HepG2 (cell line): ENCODE measurements around the gene DHCR7. TPM values are rescaled to one million over a fixed set of nuclear protein-coding genes. Genes with fewer than 3 reads are reported as not detected.

Source experiments
- ATAC-seq: fragments of 200-7000 bp; cut with Tn5 transposase; 3 replicates; pipeline ENCODE4 v1.9.1; 2020; ENCODE audit warnings: mild to moderate bottlenecking, moderate library complexity
- BruUV-seq: library from RNA; stranded (reverse); fragments of 400-500 nt; replicated peaks from 2 replicates; lab custom pipeline; 2021; lab: Mats Ljungman, UMichigan
- CTCF ChIA-PET: fragments of 300-600 bp; formaldehyde crosslinking; extraction: SDS; loops from one replicate; lab custom pipeline; 2021; ENCODE audit warnings: low total read pairs, inconsistent platforms, low intra/inter-chr PET ratio; lab: Yijun Ruan, JAX
- POLR2A ChIA-PET: fragments of 350-600 bp; sonication (Branson Sonifier 250); formaldehyde crosslinking; loops from one replicate; lab custom pipeline; 2020; ENCODE audit warnings: antibody characterized with exemption, inconsistent platforms; lab: Yijun Ruan, JAX
- DNase-seq: peaks from one replicate; pipeline ENCODE4 v3.0.0-alpha.2; 2015; ENCODE audit warnings: low spot score
- FAIRE-seq: peaks from 3 replicates; lab custom pipeline; 2011; peaks lifted over from hg19 to GRCh38; lab: Jason Lieb, UNC
- H2AFZ ChIP-seq: one replicate; pipeline ENCODE4 v1.6.1; 2011; ENCODE audit warnings: low read length, inconsistent platforms
- H3K27ac ChIP-seq: fragments of 300-600 bp; 3 replicates; pipeline ENCODE4 v1.8.0; 2011; ENCODE audit warnings: mixed run types, mild to moderate bottlenecking, mixed read lengths, low read length, inconsistent platforms; ENCODE audit not compliant: insufficient read depth; ENCODE audit errors: extremely low read length
- H3K27me3 ChIP-seq, 2 experiments: fragments of 200-600 bp in 1 of 2; 2 replicates in 1 of 2; 3 replicates in 1 of 2; pipeline versions ENCODE4 v1.6.0 to v1.8.0; 2011; ENCODE audit warnings: low read length in 2 of 2, mild to moderate bottlenecking in 2 of 2, moderate library complexity in 2 of 2, inconsistent platforms in 1 of 2; ENCODE audit not compliant: insufficient read depth in 2 of 2, control insufficient read depth in 1 of 2
- H3K36me3 ChIP-seq, 2 experiments: fragments of 200-600 bp in 1 of 2; replicated peaks in 1 of 2; 2 replicates in 1 of 2; 3 replicates in 1 of 2; pipeline versions ENCODE4 v1.5.1 to v1.8.0; 2011; ENCODE audit warnings: low read length in 2 of 2, inconsistent platforms in 1 of 2; ENCODE audit not compliant: insufficient read depth in 2 of 2, control insufficient read depth in 1 of 2
- H3K4me1 ChIP-seq: 2 replicates; pipeline ENCODE4 v1.5.1; 2012; ENCODE audit warnings: low read length, inconsistent platforms; ENCODE audit not compliant: insufficient read depth
- H3K4me2 ChIP-seq: 2 replicates; pipeline ENCODE4 v1.6.0; 2011; ENCODE audit warnings: low read depth, low read length, inconsistent platforms
- H3K4me3 ChIP-seq, 3 experiments: fragments of 200-600 bp in 1 of 3; sonication (generic), shearing (Covaris generic) in 1 of 3; replicated peaks in 1 of 3; 2 replicates each; pipeline ENCODE4 v1.5.1; 2011 to 2016; ENCODE audit warnings: low read length in 3 of 3, inconsistent platforms in 2 of 3, low read depth in 2 of 3, mild to moderate bottlenecking in 2 of 3, control low read depth in 1 of 3, mixed read lengths in 1 of 3; ENCODE audit not compliant: insufficient read depth in 1 of 3
- H3K79me2 ChIP-seq: one replicate; pipeline ENCODE4 v1.6.1; 2011; ENCODE audit warnings: low read length, inconsistent platforms; ENCODE audit not compliant: insufficient read depth
- H3K9ac ChIP-seq: 2 replicates; pipeline ENCODE4 v1.6.0; 2011; ENCODE audit warnings: mild to moderate bottlenecking, low read depth, low read length, inconsistent platforms; ENCODE audit not compliant: insufficient read depth
- H3K9me3 ChIP-seq: 2 replicates; pipeline ENCODE4 v1.5.1; 2012; ENCODE audit warnings: mild to moderate bottlenecking, low read length
- H4K20me1 ChIP-seq: 2 replicates; pipeline ENCODE4 v1.6.0; 2011; ENCODE audit warnings: inconsistent platforms, mild to moderate bottlenecking, low read length, moderate library complexity; ENCODE audit not compliant: insufficient read depth
- HDAC2 ChIP-seq: sonication (generic); formaldehyde crosslinking; IDR thresholded peaks from 2 replicates; pipeline ENCODE4 v1.4.0; 2020; ENCODE audit warnings: missing genetic modification reagents
- IRF2 ChIP-seq: IDR thresholded peaks from 2 replicates; pipeline ENCODE4 v1.6.1; 2018; ENCODE audit warnings: missing genetic modification reagents, missing compliant biosample characterization
- KLF9 ChIP-seq: IDR thresholded peaks from 2 replicates; pipeline ENCODE4 v1.6.1; 2016; ENCODE audit warnings: low read depth
- LRRFIP1 ChIP-seq: sonication (generic); formaldehyde crosslinking; conservative IDR thresholded peaks from 2 replicates; pipeline ENCODE4 v1.4.0; 2020; ENCODE audit warnings: missing genetic modification reagents
- ONECUT2 ChIP-seq: sonication (generic); formaldehyde crosslinking; IDR thresholded peaks from 2 replicates; pipeline ENCODE4 v1.4.0; 2020; ENCODE audit warnings: missing genetic modification reagents
- PITX1 ChIP-seq: sonication (generic); formaldehyde crosslinking; IDR thresholded peaks from 2 replicates; pipeline ENCODE4 v1.5.1; 2020; ENCODE audit warnings: mild to moderate bottlenecking, missing genetic modification reagents
- SRY ChIP-seq: sonication (generic); formaldehyde crosslinking; IDR thresholded peaks from 2 replicates; pipeline ENCODE4 v1.8.0; 2022; ENCODE audit warnings: mild to moderate bottlenecking, missing genetic modification reagents
- TOPORS ChIP-seq: sonication (generic); formaldehyde crosslinking; IDR thresholded peaks from 2 replicates; pipeline ENCODE4 v1.8.0; 2023; ENCODE audit warnings: mild to moderate bottlenecking, missing genetic modification reagents
- ZMAT3 ChIP-seq: sonication (generic); formaldehyde crosslinking; conservative IDR thresholded peaks from 2 replicates; pipeline ENCODE4 v1.7.0; 2021; ENCODE audit warnings: missing genetic modification reagents
- ZNF225 ChIP-seq: sonication (generic); formaldehyde crosslinking; IDR thresholded peaks from 2 replicates; pipeline ENCODE4 v1.4.0; 2020; ENCODE audit warnings: mild to moderate bottlenecking, missing genetic modification reagents
- ZNF235 ChIP-seq: sonication (generic); formaldehyde crosslinking; IDR thresholded peaks from 2 replicates; pipeline ENCODE4 v1.8.1; 2023; ENCODE audit warnings: mild to moderate bottlenecking, missing genetic modification reagents, borderline replicate concordance
- ZNF607 ChIP-seq: sonication (generic); formaldehyde crosslinking; IDR thresholded peaks from 2 replicates; pipeline ENCODE4 v1.5.1; 2020; ENCODE audit warnings: missing genetic modification reagents, mild to moderate bottlenecking, borderline replicate concordance
- ZNF773 ChIP-seq: sonication (generic); formaldehyde crosslinking; IDR thresholded peaks from 2 replicates; pipeline ENCODE4 v1.4.0; 2020; ENCODE audit warnings: missing genetic modification reagents, borderline replicate concordance
- ZSCAN30 ChIP-seq: sonication (generic); formaldehyde crosslinking; IDR thresholded peaks from 2 replicates; pipeline ENCODE4 v1.5.0; 2020; ENCODE audit warnings: mild to moderate bottlenecking, missing genetic modification reagents
- whole genome bisulfite sequencing: methylation state at CpG from one replicate; pipeline ENCODE4 v1.1.6; 2017; ENCODE audit warnings: low lambda C conversion rate; 5-methylcytosine and 5-hydroxymethylcytosine counted together
- in situ Hi-C: cut with HindIII; loops from 2 replicates; pipeline ENCODE4 v1.10.0; 2017; ENCODE audit warnings: low pct_unique_long_range_greater_than_20kb; ENCODE audit not compliant: extremely low pct_ligation_motif_present
- intact Hi-C: fragments of 100-400 bp; cut with micrococcal nuclease; formaldehyde crosslinking; loops from one replicate; pipeline ENCODE4 v1.10.0; 2022; ENCODE audit not compliant: unreplicated experiment
- polyA plus RNA-seq, 8 experiments: library from polyadenylated mRNA; depleted of rRNA in 3 of 8; stranded (reverse) in 7 of 8; unstranded in 1 of 8; fragments of >200 nt; fragmentation: Illumina TruSeq in 4 of 8; extraction: Trizol in 4 of 8; gene quantifications; 2 replicates each; pipeline versions ENCODE4 v1.2.1 to v1.2.3, GENCODE V29; 2011 to 2016; ENCODE audit warnings: low read depth in 4 of 8, missing spikeins in 1 of 8, mixed read lengths in 1 of 8; ENCODE audit not compliant: insufficient read depth in 1 of 8
- total RNA-seq, 5 experiments: library from RNA; depleted of rRNA; stranded (reverse); fragments of >200 nt; fragmentation: Illumina TruSeq; extraction: Trizol; gene quantifications; 2 replicates each; pipeline ENCODE4 v1.2.3, GENCODE V29; 2016; ENCODE audit warnings: low read depth in 1 of 5

Gene DHCR7
- total and polyA plus RNA-seq, 2 of the 13 experiments (the other 11 are each of a cell fraction or from before 2014, with no cell fraction given) = 96.0 to 143 TPM

- TF ChIP-seq SRY (CRISPR knock-in tag) = no peak
- TF ChIP-seq IRF2 (CRISPR knock-in tag) = no peak
- TF ChIP-seq ZSCAN30 (CRISPR knock-in tag) = no peak
- TF ChIP-seq KLF9 (CRISPR knock-in tag) = no peak
- no peak for TF ChIP-seq ZNF773
- TF ChIP-seq TOPORS (CRISPR knock-in tag) = no peak
- no peak for TF ChIP-seq ZNF225 (CRISPR knock-in tag)
- TF ChIP-seq ZNF235 (CRISPR knock-in tag) = no peak
- TF ChIP-seq, all 625 proteins: peak for 0
- ChIA-PET POLR2A (no interaction called here), CTCF (no interaction called here)
- 97% methylated on average over 20 of the region's 20 CpGs for WGBS
- Histone ChIP-seq H3K27me3 (no peaks in the 10 kb centered on the region), H3K9me3 (no peaks in the 10 kb centered on the region), H3K4me2 (no peak overlapping the region), H3K4me1 (no peaks in the 10 kb centered on the region), H3K79me2 (no peaks in the 10 kb centered on the region), H2AFZ (no peak overlapping the region), H3K27ac (no peak overlapping the region), H4K20me1 (no peaks in the 10 kb centered on the region), H3K4me3 (no peak overlapping the region), H3K36me3 (peaks cover 19 to 78% of the 10 kb centered on the region in 2 experiments; a peak in 4 of 5 replicates), H3K9ac (no peak overlapping the region)
- FAIRE-seq = no peak
- intact Hi-C loops (no loop called here), in situ Hi-C loops (no loop called here)
- no peak for ATAC-seq
- no peak for DNase-seq
- no TSS peak for BruUV-seq
These were observed 47.4 kb upstream of the DHCR7 start for GRCh38 chr11:71495286-71496230.

- intact Hi-C loops = no loop called here
- POLR2A ChIA-PET = no interaction called here
- TF ChIP-seq LRRFIP1 (CRISPR knock-in tag) (no peak), HDAC2 (CRISPR knock-in tag) (no peak), ZMAT3 (no peak), PITX1 (CRISPR knock-in tag) (no peak), ZNF607 (no peak), ONECUT2 (CRISPR knock-in tag) (no peak)
- in situ Hi-C loops = no loop called here
- DNase-seq (no peak), FAIRE-seq (no peak), ATAC-seq (no peak)
- Histone ChIP-seq H3K4me1 (no peaks in the 10 kb centered on the region), H3K4me3 (no peak overlapping the region), H3K9ac (no peak overlapping the region), H3K4me2 (no peak overlapping the region), H3K9me3 (no peaks in the 10 kb centered on the region), H3K27ac (no peak overlapping the region), H3K79me2 (no peaks in the 10 kb centered on the region), H3K27me3 (no peaks in the 10 kb centered on the region), H4K20me1 (no peaks in the 10 kb centered on the region), H3K36me3 (peaks cover 13 to 43% of the 10 kb centered on the region in 2 experiments), H2AFZ (no peak overlapping the region)
- no TSS peak for BruUV-seq
- 97% methylated on average over 8 of the region's 9 CpGs for WGBS
- CTCF ChIA-PET = no interaction called here
These were observed 43.7 kb upstream of the DHCR7 start for GRCh38 chr11:71491940-71492339.
